HTR-8/SVneo (cell line): Measurements from ENCODE around the gene ATP8A1.

Experiments used
- DNase-seq: peaks from one replicate; pipeline ENCODE4 v3.0.0; 2011; ENCODE audit warnings: low spot score, mixed read lengths; ENCODE audit not compliant: insufficient read length
- FAIRE-seq: peaks from 2 replicates; lab custom pipeline; 2011; peaks lifted over from hg19 to GRCh38; lab: Jason Lieb, UNC

ATP8A1 gene

DNA sequence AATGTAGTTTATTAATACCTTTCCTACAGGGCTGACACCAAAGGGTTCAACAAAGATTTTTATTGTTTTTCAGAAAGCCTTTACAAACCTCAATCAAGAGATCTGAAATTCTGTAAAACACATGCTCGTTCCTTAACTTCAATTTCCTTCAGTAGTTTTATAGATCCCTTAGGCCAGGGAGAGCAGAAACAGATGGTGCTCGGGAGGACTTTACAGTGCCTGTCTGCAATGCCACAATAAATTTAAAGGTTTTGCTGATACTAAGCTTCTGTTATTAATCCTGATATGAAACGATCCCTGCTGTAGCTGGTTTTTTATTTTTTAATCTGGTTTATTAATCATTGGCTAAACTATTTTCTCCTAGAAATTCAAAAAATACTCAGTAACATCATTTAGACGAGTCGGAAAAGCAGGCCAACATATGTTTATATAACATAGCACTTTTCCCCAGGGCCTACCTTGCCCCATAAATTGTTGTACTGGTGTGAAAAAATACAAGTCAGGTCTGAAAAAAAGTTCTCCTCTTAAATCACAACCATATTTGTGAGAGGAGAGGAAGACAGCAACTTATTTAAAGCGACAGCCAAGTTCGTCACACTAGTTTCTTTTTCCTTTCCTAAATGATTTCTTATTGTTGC lies 219.9 kb downstream of the ATP8A1 start:
- FAIRE-seq = no peak
- DNase-seq = no peak

DNA sequence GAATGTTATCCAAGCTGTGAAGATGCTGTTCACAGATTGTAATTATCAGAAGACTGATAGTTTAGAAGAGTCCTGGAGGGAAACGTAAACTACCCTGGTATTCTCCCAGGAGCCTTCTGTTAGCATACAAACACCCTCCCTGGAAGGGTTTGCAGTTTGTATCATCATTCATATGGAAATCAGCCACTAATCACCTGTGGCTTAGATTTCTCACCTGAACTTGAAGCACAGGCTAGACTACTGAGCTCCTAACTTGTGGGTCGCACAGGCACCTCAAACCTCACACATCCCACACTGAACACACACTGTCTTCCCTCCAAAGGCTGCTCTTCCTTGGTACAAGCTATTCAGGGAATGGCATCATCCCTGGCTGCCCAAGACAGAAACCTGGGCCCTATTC lies 228.9 kb downstream of the ATP8A1 start:
- no peak for DNase-seq

DNA sequence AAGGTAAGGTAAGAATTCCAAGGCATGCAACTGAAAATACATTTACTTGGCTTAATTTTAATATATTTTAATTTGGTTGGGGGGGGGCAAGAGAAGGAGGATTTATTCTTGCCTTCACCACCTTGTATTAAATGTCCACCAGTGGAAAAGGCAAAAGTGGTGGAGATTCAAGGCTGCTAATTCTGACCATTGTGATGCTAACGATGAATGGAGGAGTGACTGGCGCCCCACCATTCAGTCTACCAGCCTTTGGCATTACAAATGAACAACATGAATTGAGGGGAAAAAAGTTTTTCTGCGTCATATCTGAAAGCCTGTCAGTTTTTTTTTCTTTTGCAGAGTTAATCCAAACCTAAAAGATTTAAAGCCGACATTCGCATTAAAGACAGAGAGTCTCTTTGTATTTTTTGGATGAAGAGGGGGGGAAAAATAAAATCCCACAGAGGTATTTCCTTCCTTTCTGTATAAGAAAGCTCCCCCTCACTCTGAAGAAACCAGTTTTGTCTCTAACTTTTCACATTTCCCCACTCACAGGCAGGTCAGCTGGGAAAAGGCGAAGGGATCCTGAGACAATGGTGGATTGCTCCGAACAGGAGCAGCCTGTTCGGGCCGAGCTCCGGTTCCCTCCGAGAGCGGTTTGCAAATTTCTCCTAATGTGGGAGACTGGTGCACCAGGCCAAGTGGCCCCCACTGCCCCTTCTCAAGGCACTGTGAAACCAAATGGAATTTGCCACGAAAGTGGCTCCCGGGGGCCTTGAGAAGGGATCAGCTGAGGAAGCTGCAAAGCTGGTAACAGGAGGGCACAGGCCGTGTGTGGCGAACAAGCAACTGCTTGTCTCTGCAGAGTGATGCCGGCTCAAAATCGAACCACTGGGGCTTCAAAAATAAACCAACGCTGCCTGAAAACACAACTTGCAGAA lies 231.5 kb downstream of the ATP8A1 start:
- DNase-seq (no peak), FAIRE-seq (no peak)

More for the DNA sequence above, 228.9 kb downstream of the ATP8A1 start:
- FAIRE-seq = no peak

DNA sequence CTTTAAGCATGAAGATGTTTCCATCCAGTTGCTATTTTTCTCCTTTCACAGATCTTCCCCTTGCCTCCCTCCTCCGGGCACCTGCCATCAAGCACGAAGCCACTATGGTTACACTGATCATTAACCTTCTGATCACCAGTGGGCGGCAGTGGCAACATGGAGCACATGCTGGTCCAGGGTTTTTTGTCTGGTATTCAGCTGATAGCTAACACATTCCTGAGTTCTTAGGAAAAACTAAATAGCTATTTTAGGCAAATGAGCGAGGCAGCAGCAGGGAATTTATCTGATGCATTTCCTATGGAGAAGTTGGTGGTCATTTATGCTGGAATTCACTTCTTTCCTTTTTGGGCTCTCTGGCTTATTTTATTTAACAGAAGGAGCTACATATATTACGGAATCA lies 236.8 kb downstream of the ATP8A1 start:
- FAIRE-seq (no peak), DNase-seq (no peak)

DNA sequence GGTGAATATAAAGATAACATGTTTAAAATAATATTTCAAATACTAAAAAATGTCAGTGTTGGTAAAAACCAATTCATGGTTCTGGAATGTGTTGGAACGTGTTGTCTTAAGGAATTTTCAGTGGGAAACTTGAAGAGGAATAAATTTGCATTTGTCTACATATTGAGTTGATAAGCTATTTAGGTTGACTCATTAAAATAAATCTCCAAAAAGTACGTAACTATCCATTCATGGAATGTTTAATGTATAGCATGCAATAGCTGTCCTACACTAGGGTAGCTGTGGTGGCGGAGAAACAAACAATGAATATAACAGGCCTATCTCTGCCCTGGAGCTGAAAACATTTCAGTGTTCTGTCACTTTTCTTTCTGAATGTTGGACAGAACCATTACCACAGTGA lies 239.4 kb downstream of the ATP8A1 start:
- FAIRE-seq = no peak
- DNase-seq = no peak

DNA sequence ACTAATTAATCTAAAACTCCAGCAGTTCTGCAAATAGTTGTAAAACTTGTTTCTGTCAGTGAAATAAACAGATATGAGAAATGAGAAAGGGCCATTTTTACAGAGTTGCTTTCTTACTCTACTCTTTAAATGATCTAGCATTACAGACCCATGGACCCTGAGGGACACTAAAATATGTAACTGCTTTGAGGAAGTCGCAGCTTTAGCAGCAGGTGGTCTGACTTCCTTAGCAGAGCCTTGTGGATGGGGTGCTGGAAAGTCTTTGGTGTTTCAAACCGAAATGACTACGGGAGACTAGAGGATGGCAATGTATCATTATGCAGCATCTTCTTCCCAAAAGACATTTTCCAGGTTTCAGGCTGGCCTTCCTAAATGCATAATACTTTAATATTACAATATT lies 240.9 kb downstream of the ATP8A1 start:
- DNase-seq (no peak), FAIRE-seq (no peak)

DNA sequence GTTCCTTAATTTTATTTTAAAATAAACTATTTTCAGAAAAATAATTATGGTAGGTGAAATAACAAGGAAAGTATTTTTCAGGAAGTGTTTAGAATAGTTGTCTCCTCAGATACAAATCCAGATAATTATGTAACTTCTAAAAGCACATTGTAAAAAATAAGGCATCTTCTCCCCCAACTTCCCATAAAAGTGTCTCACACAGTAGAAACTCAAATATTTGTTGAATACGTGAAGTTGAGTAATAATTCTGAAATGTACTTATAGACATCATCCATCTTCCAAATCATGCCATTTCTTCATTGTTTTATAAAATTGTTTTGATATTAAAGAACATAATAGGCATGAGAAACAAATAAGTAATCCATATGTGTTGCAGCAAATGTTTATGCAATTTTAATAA lies 241.6 kb downstream of the ATP8A1 start:
- DNase-seq (no peak), FAIRE-seq (no peak)

DNA sequence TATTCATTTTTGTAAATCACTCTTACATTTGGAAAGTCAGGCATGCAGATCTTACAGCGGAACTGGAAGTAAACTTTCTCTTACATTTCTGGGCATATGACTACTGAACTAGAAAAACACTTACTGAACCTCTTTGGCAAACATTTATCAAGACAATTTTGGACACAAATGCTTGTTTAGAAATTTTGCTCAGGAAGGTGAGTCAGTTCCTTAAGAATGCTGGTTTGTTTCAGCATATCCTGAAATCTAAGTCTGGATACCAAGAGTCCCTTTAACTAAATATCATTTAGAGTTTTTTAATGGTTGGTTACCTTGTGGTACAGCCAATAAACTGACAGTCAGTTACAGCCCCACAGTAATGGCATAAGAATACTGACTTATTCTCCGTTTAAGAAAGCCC lies 244.7 kb downstream of the ATP8A1 start:
- DNase-seq (peak; percentile 24), FAIRE-seq (no peak)

DNA sequence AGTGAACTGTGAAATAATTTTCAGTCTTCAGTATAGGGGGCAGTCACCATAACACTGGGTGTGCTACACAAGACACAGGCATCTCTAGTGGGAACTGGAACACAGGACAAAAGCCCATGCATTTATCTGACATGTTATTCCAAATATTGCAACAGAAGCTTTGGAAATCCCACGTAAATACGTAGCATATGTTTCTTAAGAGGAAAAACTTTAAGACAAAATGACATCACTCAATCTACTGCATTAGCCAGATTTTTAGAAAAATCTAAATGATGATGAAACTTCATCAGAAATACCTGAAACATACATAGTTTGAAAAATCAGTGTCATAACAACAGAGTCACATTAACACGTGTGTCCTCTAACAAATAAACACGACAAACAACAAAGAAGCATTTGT lies 245.1 kb downstream of the ATP8A1 start:
- DNase-seq (no peak), FAIRE-seq (no peak)

DNA sequence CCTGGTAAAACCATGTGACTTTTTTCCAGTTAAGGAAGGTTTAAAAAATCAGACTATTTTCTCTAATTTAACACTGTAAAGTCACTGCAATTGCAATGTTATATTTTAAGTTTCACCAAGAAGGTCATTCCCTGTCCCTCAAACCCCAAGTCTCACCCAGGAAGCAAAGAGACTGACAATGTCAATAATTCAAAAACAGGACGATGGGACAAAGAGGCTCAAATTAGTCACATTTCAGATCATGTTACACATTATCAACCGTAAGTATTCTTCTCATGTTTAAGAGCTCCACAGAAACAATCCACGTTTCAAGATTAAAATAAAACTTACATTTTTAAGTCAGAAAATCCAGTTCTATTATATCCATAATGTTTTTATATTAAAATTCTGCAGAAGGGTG lies 246.5 kb downstream of the ATP8A1 start:
- no peak for FAIRE-seq

DNA sequence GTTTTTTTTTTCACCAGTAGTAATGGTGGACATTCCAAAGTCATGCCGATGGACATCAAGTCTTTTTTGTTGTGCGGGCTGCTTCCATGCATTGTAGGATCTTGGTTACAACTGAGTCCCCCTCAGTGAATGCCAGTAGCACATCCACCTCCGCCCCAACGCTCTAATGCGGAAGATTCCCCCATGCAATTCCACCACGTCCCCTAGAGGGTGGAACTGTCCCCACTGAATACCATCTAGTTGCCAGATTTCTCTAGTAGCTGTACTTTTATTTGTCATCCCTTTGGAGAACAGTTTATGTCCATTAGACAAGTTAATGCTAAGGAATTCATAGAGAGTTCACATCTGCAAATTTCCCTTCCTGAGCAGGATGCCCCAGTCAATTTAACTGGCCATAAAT lies 252.9 kb downstream of the ATP8A1 start:
- DNase-seq (no peak), FAIRE-seq (no peak)

More for the DNA sequence above, 246.5 kb downstream of the ATP8A1 start:
- no peak for DNase-seq

DNA sequence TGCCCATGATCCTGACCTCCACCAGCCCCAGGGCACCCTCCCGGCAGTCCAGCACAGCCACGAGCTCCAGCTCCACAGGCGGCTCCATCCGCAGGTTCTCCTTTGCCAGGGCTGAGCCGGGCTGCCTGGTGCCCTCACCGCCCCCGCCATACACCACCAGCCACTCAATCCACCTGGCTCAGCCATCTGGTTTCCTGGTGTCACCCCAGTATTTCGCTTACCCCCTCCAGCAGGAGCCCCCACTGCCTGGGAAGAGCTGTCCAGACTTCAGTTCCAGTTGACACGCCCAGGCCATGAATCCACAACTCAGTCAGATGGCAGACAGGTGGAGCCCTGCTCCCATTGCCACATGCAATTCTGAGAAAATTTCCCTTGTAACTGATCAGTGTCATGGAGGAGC lies 255.7 kb downstream of the ATP8A1 start:
- no peak for FAIRE-seq
- DNase-seq = no peak

DNA sequence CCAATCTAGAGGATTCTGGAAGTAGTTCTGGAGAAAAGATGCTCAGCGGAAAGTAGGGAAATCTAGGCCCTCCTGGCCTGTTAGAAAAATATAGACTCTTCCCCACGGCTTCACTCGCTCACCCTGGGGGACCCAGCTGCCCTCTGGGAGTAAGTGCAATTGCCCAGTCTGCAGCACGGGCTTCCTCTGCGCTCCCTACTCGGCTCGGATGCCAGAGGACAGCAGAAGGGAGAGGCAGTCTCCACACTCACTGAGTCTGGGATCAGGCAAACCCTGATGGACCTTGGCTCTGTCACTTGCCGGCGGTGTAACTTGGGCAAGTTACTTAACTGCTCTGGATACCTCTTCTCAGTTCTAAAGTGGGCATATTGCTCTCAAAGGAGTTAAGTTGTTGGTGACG lies 257.5 kb downstream of the ATP8A1 start:
- FAIRE-seq = no peak
- no peak for DNase-seq

DNA sequence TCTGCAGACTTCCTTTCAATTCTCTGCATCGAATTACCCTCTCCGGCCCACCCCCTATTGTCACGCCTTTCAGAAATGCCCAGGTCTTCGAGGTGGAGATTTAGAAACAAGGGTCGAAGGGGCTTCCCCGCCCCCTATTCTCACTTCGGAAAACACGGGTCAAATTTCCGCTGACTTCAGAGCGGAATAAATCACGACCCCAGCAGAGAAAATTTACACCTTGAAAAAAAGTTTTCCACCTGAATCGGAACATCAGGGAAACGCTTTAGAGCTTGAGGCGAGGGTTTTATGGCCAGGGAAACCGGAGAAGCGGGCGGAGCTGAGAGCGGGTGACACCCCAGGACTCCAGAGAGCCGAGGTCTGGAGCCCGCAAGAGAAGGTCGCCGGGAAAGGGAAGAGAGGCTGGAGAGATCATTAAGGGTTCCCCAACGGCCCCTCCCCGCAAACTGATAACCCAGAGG lies 258.0 kb downstream of the ATP8A1 start:
- no peak for DNase-seq
- FAIRE-seq = no peak

DNA sequence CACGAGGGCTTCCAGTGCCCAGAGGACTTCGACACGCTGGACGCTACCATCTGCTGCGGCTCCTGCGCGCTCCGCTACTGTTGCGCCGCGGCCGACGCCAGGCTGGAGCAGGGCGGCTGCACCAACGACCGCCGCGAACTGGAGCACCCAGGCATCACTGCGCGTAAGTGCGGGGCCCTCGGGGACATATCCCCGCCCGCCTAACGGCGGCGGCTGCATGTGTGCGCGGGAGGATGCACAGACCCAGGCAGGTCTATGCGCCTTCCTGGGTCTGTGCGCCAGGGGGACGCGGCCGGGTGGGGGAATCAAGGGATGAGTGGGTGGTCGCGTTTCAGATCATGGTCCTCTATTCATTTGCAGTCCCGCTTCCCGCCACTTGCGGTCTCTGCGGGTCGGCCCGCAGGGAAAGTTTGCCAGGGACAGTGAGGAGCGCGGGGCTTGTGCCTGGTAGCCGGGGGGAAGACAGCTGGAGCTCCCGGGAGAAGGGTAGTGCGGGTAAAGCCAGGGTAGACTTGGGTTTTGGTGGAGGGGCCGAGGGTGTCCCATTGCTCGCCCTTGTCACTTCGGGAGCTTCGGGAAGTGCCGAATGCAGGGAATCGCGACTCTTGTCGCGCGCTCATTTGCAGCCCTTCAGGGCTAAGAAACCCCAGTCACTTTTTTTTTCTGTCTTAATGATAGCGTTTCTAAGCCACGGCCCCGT lies 258.6 kb downstream of the ATP8A1 start:
- FAIRE-seq = no peak
- DNase-seq = no peak

DNA sequence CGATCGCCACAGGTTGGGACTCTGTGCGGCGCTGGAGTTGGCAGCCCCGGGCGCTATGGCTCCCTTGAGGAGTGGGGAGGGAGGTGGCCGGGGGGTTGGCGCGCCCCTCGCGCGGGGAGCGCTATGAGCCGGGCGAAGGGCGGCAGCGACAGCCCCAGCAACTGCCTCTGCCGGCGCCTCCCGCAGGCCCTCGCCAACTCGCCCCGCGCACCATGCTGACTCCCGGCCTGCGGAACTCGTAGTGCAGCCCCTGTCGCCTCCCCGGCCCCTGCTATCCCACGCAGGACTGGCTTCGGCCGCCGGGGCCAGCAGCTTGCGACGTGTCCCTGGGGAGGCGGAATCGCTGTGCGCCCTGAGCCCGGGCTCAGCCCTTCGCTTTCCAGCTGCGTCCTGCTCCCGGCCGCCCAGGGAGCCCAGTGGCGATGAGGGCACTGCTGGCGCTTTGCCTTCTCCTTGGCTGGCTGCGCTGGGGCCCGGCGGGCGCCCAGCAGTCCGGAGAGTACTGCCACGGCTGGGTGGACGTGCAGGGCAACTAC lies 259.2 kb downstream of the ATP8A1 start:
- FAIRE-seq = no peak
- peak; percentile 20 for DNase-seq

DNA sequence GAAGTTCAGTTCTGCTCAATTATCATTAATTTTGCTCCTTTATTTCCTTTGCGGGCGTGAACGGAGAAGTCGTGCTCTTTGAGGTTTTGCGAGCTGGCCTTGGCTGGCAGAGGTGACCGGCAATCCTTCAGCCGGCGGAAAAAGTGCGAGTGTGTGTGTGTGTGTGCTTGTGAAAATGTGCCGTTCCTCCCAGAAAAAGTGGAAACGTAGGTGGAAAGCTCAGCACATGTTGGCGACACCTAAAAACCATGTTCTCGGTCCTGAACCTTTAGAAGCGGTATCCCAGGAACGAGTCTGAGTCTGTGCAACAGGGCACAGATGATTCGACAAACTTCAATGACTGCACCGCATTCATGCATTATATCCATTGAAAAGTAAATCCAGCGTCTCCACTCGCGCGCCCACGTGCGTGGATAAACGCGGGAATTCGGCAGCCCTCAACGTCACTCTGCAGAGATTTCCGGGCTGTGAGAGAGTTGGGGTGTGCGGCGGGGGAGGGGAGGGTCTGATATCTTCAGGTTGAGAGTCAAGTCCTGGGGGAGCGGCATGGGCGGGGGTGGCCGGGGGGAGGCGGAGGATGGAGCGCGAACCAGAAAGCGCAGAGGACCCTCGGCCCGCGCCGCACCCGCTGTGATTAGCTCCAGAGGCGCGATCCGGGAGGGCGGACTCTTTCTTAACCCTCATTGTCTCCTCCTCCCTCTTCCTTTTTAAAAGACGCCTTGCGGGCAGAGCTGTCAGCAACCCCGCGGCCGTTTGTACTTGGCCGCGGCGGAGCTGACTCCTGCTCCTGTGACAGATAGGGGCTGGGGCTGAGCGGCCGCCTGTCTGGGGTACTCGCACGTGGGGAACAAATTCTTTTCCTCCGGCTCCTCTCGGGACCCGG lies 259.9 kb downstream of the ATP8A1 start, which contains the start of gene SHISA3:
Gene SHISA3, plus strand, starts transcription at position 737 of the 883 bp plus-strand sequence. CDS start 569 bp downstream, outside the sequence.
- DNase-seq (no peak), FAIRE-seq (no peak)

DNA sequence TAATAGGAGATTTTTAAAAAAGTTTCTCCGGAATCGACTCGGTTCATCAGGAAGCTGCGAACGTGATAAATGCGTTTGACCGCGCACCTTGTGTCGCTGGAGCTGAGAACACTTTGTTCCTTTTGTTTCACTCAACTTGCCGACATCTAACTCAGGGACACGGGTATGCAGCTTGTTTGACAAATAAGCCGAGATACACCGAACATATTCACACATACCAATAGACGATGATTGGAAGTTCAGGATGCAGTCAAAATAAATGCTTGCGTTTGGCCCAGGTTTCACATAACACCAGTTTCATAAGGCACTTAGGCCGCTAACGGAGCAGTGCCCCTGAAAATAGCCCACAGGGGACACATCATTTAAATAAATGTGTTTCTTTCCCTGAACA lies 260.5 kb downstream of the ATP8A1 start:
- no peak for DNase-seq
- FAIRE-seq = no peak

DNA sequence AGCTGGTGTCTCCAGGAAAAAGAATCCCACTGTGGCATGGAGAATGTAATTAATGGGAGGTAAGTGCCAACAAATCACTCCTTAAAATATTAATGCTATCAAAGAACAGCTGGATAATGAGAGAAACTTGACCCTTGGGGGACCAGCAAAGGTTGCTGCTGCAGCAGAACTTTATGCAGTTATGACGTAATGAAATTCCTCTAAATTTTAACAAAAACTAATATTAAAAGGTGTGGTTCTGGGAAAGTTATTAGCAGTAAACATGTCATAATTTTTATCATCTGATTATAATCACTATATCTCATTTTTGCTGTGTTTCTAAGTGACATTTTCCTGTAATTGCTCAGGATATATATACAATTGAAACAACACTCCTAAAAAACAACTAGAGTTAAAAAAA lies 261.3 kb downstream of the ATP8A1 start:
- FAIRE-seq (no peak), DNase-seq (no peak)

DNA sequence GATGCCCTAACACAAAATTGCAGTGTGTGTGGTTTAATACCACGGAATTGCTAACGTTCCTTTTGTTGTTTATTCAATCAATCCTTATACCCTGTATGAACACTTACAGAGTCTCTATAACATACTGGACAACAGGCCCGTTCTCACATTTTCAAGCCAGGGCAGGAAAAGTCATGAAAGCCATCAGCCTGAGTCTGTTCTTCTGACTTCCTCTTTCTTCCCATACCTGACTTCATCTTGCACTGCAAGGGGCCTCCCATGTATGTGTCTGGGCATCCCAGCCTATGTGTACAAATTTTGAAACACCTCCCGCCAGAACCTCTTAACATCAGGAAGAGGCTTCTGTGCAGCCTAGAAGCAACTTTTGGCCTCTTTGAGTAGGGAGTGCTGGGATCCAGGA lies 264.5 kb downstream of the ATP8A1 start:
- DNase-seq (no peak), FAIRE-seq (no peak)
